ENCODE results near the gene ZNF564.
"Not testable (repeated sequence)": the region's sequence is repeated elsewhere in the genome, so short reads cannot be mapped to it uniquely, and the experiment has no call there.

Gene ZNF564

GRCh38 chr19:12496480-12496879 lies 54.8 kb downstream of the ZNF564 start:
- DNase-seq = no peak

DNA sequence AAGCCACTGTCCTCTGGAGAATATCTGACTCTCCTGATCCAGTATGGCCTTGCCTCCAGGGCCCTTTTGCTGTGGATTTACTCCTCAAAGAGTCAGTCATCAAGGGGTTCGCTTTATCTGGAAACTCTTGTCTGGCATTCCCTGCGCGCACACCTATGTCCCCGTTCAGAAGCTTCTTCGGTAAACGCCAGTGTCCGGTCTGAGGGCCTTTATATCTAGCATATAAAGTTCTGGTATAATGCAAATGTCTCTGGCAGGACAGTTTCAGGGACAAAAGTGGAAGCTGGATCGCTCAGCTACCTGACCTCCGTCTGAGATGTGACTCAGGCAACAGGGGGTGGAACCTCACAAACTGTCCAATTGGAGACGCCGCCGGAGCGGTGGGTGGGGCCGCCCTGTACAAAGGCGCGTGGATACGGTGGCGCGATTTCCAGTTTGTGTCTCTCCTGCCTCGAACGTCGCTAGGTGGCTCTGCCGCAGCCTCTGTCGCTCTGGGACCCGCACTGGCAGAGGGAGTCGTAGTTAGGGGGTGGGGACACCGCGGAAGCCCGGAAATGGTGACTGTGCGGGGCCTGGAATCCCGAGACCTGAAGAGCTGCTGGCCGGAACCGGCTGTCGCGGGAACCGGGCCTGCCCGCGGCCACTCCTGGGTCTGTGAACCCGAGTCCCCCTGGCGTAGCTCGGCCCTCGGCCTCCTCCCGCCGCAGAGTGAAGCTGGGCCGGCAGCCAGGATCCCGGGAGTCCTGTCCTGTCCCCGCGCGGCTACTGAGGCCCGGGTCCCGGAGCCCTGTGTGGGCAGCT lies 56.1 kb downstream of the ZNF564 start:
- DNase-seq = peak; percentile 93

- DNase-seq = no peak
Measured at GRCh38 chr19:12494260-12494860, 56.9 kb downstream of the ZNF564 start.

GRCh38 chr19:12486265-12486783 lies 65.0 kb downstream of the ZNF564 start:
- not testable (repeated sequence) for DNase-seq

DNA sequence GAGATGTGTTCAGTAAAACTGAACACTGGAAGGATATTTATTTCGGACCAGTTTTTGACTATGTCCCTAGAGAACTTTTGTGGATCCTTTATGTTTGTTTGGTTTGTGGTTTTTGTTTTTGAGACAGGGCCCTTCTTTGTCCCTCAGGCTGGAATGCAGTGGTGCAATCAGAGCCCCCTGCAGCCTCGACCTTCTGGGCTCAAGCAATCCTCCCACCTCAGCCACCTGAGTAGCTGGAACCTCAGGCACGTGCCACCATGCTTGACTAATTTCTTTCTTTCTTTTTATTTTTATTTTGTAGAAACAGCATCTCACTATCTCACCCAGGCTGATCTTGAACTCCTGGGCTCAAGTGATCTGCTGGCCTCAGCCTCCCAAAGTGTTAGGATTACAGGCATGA lies 65.7 kb downstream of the ZNF564 start:
- DNase-seq = no peak

- DNase-seq = no peak
Measured at GRCh38 chr19:12485052-12485416, 66.2 kb downstream of the ZNF564 start.

DNA sequence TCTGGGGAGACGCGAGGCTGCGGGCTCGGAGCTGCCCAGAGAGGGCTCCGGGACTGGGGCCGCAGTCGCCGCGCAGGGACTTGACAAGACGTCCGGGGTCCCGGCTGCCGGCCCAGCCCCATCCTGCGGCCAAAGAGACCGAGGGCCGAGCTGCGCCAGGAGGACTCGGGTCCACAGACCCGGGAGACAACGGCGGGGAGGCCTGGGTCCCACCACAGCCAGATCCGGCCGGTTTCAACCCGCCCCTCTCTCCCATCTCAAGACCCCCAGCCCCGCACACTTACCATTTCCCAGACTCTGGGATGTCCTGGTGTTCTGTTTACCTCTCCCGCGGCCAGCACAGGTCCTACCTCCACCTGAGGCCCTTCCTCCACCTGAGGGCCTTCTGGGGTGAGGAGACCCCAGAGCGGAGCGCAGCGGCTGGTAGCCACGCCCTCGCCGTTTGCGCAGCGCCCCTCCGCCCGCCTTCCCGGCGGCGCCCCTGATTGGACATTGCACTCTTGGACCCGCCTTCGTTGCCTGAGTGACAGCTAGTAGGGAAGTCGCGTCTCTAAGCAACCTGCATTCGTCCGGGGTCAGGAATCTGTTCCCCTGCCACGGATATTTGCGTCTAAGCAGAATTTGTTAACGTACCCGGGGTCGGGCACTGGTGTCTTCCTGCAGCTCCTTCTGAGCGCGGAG lies 66.8 kb downstream of the ZNF564 start, which contains the start of gene ZNF709:
ZNF709 (minus strand) TSS at position 446 of the 681 bp plus-strand sequence; CDS start at position 287, 159 bp downstream.
- DNase-seq = peak; percentile 48

GRCh38 chr19:12484011-12484370 lies 67.3 kb downstream of the ZNF564 start:
- DNase-seq = no peak

DNA sequence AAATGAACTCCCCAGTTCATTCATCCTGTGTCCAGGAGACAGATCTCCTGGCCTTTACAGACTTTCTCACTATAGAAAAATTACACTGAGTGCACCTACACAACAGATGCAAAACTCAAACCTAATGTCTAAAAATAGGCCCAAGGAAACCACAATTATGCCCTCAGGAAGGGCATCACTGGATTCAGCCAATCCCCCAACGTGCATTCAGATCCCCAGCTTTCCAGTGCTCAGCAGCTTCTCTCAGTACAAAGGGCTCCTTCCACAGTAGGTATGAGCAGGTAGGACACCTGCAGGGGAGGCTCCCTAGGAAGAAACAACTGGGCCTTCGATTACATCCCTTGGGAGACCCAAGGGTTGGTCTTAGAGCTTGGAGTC lies 68.8 kb downstream of the ZNF564 start:
- no peak for DNase-seq

DNA sequence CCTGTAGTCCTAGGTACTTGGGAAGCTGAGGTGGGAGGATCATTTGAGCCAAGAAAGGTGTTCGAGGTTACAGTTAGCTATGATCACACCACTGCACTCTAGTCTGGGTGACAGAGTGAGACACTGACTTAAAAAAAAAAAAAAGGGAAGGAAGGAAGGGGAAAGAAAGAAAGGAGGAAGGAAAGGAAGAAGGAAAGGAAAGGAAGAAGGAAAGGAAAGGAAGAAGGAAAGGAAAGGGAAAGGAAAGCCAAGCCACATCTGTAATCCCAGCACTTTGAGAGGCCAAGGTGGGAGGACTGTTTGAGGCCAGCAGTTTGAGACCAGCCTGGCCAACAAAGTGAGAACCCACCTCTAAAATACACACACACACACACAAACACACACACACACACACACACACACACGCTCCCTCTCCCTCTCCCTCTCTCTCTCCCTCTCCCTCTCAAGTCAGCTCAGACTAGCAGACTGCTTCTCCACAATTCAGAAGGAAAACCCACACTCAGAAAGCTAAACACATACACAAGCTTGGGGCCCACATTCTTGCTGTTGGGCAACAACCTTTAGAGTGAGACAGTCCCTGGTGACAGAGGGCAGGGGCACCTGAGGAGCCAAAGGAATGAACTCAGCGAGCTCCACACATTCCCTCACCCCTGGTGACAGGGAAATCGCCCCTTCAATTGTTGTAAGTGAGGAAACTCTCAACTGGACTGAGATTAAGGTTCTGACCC lies 69.3 kb downstream of the ZNF564 start:
- no peak for DNase-seq

DNA sequence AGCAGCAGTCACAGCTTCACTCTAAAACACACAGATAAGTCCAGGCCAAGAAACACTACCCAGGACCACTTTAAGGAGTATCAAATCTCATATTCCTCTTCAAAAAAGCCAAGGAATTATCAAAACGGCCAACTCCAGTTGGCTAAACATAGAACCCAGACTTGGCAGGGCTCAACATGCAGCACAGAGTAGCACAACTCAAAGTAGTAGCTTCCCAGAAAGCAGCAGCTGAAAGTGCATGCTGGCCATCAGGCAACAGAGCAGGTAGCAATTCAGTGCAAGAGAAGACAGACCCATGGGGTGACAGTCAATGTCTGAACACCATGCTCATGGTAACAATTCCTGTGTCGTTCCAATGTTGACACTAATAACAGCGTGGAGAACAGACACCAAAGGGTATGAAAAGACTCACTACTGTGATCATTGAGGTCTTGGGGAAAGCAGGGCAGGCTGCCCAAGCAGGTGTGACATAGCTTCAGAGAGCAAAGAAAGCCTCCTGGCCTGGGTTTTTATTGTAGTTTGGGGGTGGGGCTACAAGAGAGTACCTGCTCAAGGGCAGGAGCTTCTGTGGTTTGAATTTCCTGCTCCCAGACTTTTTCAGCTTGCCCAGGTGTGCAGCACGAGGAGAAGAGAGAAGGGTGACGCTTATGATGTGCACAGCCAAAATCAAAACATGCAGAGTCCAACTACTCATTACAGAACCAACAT lies 72.9 kb downstream of the ZNF564 start:
- no peak for DNase-seq

Data from NCI-H1048 (cell line).